Measurements from ENCODE around the gene GTPBP6.

The GTPBP6 gene

GRCh38 chrX:318739-319578, at the start of gene GTPBP6:
Gene GTPBP6 (minus strand): TSS chrX:318796. CDS start chrX:318787, 9 bp downstream.
- peak; percentile 38 for TF ChIP-seq CTCF (IDR thresholded peaks at IDR 0.05; ENCODE audit: low read depth, low read length, missing control alignments)
- H3K27ac ChIP-seq, result peak within 1 kb of the TSS; percentile 90
- H3K27me3 ChIP-seq (replicated peaks), result no peaks in the 10 kb centered on the region
- peaks cover 9% of the 10 kb centered on the region for H3K36me3 ChIP-seq (replicated peaks)
- H3K4me3 ChIP-seq (ENCODE audit: low read depth, low read length), result peak within 1 kb of the TSS; percentile 95
- in situ Hi-C loops (cut with HindIII; ENCODE audit: low pct_ligation_motif_present, low sequenced_read_pairs), result no loop called here
- peak; percentile 99 for DNase-seq

- Histone ChIP-seq H3K27ac (no peak overlapping the region), H3K36me3 (replicated peaks) (no peaks in the 10 kb centered on the region), H3K27me3 (replicated peaks) (peaks cover 6% of the 10 kb centered on the region), H3K4me3 (ENCODE audit: low read depth, low read length) (no peak overlapping the region)
- TF ChIP-seq CTCF (IDR thresholded peaks at IDR 0.05; ENCODE audit: low read depth, low read length, missing control alignments), result no peak
- in situ Hi-C loops (cut with HindIII; ENCODE audit: low pct_ligation_motif_present, low sequenced_read_pairs), result no loop called here
- DNase-seq, result no peak
These were observed 49.3 kb upstream of the GTPBP6 start for GRCh38 chrX:367866-368265.

- in situ Hi-C loops (cut with HindIII; ENCODE audit: low pct_ligation_motif_present, low sequenced_read_pairs), result no loop called here
These were observed 48.8 kb upstream of the GTPBP6 start for GRCh38 chrX:367349-367748.

GRCh38 chrX:363621-364375, 45.2 kb upstream of the GTPBP6 start:
- no peak overlapping the region for H3K27ac ChIP-seq
- no peak overlapping the region for H3K4me3 ChIP-seq (ENCODE audit: low read depth, low read length)
- H3K36me3 ChIP-seq (replicated peaks), result no peaks in the 10 kb centered on the region
- DNase-seq, result no peak
- no peaks in the 10 kb centered on the region for H3K27me3 ChIP-seq (replicated peaks)
- in situ Hi-C loops (cut with HindIII; ENCODE audit: low pct_ligation_motif_present, low sequenced_read_pairs), result no loop called here
- TF ChIP-seq CTCF (IDR thresholded peaks at IDR 0.05; ENCODE audit: low read depth, low read length, missing control alignments), result no peak

More at GRCh38 chrX:367349-367748, 48.8 kb upstream of the GTPBP6 start:
- no peak for DNase-seq
- Histone ChIP-seq H3K36me3 (replicated peaks) (no peaks in the 10 kb centered on the region), H3K27ac (no peak overlapping the region), H3K4me3 (ENCODE audit: low read depth, low read length) (no peak overlapping the region), H3K27me3 (replicated peaks) (peaks cover 4% of the 10 kb centered on the region)
- no peak for TF ChIP-seq CTCF (IDR thresholded peaks at IDR 0.05; ENCODE audit: low read depth, low read length, missing control alignments)

- no peak for DNase-seq
- no peak for TF ChIP-seq CTCF (IDR thresholded peaks at IDR 0.05; ENCODE audit: low read depth, low read length, missing control alignments)
- Histone ChIP-seq H3K27ac (no peak overlapping the region), H3K27me3 (replicated peaks) (no peaks in the 10 kb centered on the region), H3K36me3 (replicated peaks) (no peaks in the 10 kb centered on the region), H3K4me3 (ENCODE audit: low read depth, low read length) (no peak overlapping the region)
- in situ Hi-C loops (cut with HindIII; ENCODE audit: low pct_ligation_motif_present, low sequenced_read_pairs), result no loop called here
These were observed 44.5 kb upstream of the GTPBP6 start for GRCh38 chrX:362937-363620.

Measured in brain microvascular endothelial cell (primary cell).